Left renal cortex interstitium (tissue), 4 donors: Measurements from ENCODE around the gene ARFIP2. TPM values are rescaled to one million over a fixed set of nuclear protein-coding genes. Genes with fewer than 3 reads are reported as not detected.
"Not testable (repeated sequence)": the region's sequence is repeated elsewhere in the genome, so short reads cannot be mapped to it uniquely, and the experiment has no call there.

ENCODE experiments used
- DNase-seq, 4 donors: peaks; one replicate each; pipeline ENCODE4 v3.0.0-alpha.2; 2013; ENCODE audit warnings: low read depth in 4 of 4, low spot score in 2 of 4, missing footprints in 1 of 4
- polyA plus RNA-seq, 4 donors: library from polyadenylated mRNA; unstranded; fragments of 120-200 nt; gene quantifications; one replicate each; pipeline ENCODE4 v1.2.1, GENCODE V29; 2013; ENCODE audit not compliant: insufficient read length in 4 of 4

Gene ARFIP2, protein sequence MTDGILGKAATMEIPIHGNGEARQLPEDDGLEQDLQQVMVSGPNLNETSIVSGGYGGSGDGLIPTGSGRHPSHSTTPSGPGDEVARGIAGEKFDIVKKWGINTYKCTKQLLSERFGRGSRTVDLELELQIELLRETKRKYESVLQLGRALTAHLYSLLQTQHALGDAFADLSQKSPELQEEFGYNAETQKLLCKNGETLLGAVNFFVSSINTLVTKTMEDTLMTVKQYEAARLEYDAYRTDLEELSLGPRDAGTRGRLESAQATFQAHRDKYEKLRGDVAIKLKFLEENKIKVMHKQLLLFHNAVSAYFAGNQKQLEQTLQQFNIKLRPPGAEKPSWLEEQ
- 10 to 100 TPM; 60.4 to 84.0 (median 70.5) TPM for polyA plus RNA-seq

DNA sequence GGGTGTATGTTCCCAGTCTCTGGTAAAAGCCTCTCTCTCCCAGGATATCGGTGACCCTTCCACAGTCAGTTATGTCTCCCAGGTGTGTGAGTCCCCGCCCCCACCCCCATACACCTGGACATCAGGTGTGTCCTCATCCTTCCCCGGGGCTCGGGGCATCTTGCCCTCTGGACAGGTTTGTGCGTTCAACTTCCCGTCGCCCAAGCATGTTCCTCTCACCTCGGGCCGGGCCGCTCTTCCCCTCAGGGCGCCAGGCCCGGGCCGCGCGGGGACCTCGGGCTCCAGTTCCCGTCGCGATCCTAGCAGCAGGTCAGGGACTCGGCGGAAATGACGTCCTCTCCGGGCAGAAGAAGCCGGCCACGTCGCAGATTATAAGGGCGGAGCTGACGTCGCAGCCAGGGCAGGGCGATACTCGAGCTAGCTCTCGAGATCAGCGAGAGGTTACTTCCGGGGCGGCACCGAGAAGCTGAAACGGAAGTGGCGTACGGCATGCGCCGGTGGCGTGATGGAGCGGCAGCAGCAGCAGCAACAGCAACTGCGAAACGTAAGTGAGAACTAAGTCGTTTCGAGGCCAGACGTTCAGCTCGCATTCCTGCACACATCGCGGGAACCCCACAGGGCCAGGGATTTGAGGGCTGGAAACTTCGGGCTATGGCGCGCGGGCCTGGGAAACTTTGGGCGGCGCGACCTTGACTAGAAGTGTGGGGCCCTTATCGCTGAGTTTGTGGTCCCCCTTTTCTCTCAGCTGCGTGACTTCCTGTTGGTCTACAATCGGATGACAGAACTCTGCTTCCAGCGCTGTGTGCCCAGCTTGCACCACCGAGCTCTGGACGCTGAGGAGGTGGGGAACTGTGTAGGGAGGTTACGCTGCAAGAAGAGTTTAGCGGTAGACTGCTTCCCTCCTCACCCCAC is at the start of gene ARFIP2, which contains the start of gene TIMM10B:
ARFIP2 (minus strand) TSS at position 320 of the 912 bp plus-strand sequence. CDS start 910 bp downstream, outside the sequence.
TIMM10B (plus strand) TSS at position 490 of the 912 bp plus-strand sequence; CDS start at position 506, 16 bp downstream.
- DNase-seq, result peak; percentile 89 to 96 (median 92)

DNA sequence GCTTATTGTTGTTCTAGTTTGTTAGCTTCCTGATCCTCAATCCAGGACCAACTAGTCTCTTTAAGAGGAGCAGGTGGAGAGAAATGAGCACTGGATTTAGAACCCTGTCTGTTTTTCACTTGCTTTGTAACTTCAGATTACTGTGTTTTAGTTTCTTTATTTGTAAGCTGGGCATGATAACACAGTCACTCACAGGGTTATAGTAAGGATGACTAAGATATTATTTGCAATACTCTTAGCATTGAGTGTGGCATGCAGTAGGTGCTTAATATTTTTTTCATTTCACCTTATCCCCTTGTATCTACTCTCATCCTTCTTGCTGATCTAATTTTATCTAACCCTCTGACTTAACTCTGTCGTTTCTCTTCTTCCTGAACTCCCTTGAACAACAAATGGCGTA is 49.7 kb upstream of the ARFIP2 start:
- DNase-seq, result no peak

DNA sequence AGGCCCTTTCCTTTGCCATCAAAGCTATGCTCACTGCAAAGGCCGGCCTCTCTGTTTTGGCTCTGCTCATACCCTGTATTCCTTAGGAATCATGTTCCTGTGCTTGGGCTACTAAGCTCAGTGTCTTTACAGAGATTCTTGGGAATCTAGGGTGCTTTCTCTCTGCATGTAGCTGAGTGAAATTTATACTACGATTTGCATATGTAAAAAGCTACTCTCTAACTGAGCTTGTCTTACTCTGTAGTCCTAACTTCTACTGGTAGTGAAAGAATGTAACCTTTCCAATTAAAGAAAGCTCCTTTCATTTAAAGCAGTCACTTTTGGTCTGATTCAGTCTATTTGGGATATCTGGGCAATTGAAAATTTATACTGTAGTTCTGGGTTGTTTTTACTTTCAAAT is 48.1 kb upstream of the ARFIP2 start:
- DNase-seq, result no peak

DNA sequence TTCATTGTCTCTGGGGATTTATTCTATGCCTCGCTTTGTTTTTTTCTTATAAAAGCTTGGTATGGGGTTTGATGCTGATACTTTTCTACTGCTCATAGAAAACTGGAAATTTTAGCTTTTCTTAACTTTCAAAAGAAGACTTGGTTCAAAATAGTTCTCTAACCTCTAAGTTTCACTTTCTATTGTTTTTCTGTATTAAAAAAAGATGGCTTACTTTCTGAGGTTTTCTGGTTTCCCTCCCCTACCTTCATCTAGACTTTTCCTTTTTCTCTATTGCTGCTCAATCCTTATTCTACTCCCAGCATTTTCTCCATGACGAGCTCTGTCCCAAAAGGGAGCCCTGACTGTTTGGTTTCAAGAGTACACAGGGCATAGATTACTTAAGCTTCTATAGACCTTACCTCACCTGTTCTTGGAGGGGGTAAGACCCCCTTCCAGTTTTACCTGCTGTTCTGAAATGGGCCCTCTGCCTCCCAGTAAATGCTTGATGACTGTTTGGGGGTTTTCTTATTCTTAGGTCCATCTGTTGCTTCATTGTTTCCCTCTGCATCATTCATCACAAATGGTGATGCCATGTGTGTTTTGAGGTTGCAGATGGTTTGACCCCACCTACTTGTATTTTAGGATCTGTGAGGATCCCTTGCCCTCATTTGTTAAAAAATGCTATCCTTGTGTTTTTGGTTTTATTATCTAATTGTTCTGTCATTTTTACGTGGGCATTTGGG is 45.4 kb upstream of the ARFIP2 start:
- no peak for DNase-seq

DNA sequence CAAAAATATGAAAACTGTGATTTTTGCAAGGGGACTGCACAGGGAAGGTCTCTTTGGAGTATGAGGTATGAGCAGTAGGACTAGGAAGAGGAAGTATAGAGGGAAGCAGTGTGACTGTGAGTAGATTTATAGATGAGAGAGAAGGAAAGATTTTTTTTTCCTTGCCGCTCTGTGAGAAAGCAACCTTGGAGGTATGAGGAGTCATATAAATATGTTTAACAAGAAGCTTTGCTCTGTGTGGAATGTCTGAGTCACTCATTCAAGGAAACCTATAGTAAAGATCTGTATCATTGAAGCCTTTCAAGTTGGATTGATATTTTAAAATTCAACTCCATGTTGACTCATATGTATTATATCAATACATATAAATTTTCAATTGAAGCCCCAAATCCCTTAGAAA is 42.1 kb upstream of the ARFIP2 start:
- DNase-seq, result no peak

DNA sequence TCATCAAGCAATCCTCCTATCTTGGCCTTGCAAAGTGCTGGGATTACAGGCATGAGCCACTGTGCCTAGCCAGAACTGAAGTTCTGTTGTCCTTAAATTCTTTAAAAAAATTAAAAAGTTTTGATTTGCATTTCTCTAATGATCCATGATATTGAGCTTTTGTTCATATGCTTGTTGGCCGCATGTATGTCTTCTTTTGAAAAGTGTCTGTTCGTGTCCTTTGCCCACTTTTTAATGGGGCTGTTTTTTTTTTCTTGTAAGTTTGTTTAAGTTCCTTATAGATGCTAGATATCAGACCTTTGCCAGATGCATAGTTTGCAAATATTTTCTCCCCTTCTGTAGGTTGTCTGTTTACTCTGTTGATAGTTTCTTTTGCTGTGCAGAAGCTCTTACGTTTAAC is 40.8 kb upstream of the ARFIP2 start:
- not testable (repeated sequence) for DNase-seq

DNA sequence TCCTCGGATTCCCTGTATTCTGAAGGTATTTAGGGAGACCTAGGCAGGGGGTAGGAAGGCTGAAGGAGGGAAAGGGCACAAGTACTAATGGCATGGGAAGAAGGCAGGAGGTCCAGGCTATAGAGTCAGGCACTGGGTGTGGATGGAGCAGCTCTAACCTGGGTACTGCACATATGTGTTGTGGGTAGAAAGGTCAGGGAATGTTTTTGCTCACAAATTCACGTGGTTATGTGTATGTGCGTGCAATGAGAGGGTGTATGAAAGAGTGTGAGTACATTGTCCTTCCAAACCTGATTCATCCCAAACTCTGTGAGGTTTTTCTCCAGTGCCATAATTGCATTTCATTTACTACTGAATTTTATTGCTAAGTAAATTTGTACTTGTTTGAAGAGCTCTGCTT is 39.1 kb upstream of the ARFIP2 start:
- no peak for DNase-seq

DNA sequence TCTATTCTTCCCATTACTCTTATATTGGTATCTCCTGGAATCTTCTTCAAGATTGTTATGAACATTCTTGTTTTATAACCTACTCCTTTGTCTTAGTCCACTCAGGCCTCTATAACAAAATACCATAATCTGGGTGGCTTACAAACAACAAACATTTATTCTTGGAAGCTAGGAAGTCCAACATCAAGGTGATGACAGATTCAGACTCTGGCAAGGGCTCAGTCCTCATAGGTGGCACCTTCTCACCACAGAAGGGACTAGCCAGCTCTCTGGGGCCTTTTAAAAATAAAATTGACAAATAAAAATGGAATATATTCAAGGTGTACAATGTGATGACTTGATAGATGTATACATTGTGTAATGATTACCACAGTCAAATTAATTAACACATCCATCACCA is 35.7 kb upstream of the ARFIP2 start:
- no peak for DNase-seq

DNA sequence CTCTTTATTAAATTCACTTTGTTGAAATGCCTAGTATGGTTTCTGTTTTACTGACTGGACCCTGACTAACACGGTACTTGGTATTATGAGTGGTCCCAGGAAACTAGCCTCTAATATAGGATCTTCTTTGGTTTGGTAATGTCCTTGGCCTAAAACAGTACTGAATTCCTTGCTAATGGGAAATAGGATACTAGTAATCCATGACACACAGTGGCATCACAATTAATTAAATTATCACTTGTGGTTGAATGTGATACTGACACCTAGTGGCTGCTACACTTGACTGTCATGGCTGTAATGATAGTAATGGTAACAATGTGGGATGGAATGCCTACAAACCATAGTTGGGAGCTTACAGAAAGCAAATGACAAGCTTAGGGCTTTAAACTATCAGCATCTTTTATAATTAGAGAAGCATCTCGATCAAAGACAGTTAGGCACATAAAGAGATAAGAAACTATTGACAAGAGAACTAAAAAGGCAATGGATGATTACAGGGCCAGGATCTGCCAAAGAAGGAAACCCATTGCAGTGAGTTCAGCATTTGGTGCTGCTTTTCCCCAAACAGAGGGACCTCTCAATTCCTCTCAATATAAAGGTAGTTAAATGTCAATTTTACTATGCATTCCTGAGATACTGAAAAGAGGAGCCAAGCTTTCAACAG is 24.6 kb upstream of the ARFIP2 start:
- peak in 1 of 4 donors; percentile 29 for DNase-seq

DNA sequence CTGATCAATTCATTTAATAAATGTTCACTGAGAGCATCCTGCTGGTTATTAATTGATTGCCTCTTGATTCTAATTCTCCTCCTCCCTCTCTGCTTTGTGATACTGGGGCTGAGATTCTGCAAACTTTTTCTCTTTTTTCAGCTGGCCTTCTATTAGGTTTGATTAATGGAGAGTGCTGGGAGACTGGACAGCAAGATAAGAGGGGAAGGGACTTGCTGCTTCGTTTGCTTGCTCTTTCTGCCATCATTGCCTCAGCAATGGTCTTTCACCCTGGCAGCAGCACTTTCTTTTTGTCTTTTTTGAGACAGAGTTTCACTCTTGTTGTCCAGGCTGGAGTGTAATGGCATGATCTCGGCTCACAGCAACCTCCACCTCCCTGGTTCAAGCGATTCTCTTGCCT is 23.0 kb upstream of the ARFIP2 start:
- DNase-seq, result no peak

DNA sequence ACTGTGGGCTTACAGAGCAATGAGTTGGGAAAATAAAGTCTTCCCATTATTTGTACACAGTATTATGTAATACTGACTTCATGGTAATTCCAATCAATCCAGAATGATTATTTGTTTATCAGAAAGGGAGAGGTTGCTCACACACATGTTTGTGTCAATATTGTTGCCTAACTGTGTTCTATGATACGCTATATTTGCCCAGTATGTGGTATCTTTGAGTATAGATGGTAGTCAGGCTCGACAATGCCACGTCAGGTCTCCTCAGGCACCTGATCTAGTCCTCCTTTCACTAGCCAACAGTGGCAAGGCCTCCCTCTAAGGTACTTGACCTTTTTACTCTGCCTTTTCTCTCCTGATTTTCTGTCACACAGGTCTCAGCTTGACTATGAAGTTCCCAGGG is 21.3 kb upstream of the ARFIP2 start:
- no peak for DNase-seq

DNA sequence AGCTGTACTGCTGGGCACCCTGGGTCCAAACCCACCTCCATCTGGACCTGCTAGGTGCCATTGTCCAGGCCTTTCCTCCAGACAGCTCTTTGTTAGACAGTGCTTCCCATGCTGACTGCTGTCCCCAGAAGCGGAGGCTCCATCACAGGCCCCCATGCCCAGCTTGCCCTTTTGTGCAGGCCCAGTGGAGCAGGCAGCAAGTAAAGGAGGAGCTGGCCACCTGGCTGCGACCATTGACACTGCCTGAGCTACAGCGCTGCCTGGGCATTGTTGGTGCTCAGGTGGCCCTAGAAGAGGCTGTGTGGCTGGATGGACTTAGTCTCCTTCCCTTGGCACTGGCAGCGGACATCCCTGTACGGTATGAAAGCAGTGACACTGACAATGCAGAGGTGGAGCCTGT is 17.4 kb upstream of the ARFIP2 start:
- no peak for DNase-seq

DNA sequence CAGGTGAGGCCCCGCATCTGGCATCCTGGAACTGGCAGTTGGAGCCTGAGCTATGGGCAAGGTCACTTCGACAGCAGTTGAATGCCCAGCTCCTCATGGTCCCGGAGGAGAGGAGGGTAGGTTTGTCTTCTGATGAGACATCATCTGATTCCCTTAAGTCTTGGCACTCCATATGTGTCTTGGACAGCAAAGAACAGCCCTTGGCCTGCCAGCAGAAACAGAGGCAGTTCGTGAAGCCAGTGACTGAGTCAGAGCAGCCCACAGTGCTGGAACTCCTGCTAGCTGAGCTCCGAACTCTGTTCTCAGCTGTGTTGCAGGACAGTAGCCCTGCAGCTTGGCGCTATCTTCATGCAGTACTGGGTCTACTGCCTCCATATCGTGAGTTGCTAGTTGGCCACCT is 17.0 kb upstream of the ARFIP2 start:
- DNase-seq, result no peak

DNA sequence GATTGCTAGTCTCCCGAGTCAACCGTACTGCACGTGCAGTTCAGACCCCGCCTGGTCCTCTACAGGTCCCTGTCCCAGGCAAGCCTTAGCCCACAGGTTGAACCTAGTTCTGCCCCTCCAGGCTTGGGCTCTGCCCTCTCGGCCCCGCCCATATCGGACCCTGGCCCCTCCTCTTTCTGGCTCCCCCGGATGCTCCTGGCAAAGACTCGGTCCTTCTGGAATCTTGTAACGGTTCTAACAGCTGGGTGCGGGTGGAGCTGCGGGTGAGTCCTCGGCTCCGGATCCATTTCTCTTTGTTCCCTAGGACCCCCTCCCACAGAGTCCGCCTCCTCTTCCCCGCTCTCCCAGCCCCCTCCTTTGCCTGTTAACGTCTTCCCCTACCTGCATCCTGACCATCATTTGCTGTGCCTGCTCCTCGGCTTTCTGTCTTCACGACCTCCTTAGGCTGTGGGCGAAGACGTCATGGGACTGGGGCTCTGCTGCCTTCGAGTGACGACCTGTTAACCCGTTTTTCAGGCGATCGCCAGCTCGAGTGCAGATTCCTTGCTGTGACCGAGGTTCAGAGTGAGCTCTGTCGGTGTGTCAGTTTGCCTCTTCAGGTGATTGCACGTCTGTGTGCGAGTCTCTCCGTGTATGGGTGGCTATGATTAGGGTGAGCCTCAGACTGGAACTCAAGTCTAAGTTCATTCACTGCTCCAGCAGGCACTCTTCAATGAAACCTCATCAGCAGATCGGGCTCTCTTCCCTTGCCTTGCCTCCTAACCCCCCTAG is 16.1 kb upstream of the ARFIP2 start, which contains the start of gene DNHD1:
DNHD1 (plus strand) TSS at position 212 of the 771 bp plus-strand sequence. CDS start 936 bp downstream, outside the sequence.
- no peak for DNase-seq

DNA sequence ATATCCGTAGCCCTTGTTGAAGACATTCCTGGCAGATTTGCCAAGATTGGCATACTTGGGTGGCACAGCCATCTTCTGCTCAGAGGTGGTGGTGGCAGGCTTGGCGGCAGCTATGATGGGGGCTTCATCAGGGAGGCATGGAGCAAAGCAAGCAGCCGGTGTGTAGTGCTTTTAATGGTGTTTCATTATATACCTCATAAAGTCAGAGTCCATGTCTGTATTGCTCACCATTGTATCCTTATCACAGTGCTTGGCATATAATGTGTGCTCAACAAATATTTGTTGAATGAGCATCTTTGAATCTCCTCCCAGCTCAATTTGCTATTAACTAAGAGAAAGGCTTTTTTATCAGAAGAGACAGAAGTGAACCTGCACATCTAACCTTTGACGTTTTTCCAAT is 8.2 kb upstream of the ARFIP2 start:
- DNase-seq, result no peak

DNA sequence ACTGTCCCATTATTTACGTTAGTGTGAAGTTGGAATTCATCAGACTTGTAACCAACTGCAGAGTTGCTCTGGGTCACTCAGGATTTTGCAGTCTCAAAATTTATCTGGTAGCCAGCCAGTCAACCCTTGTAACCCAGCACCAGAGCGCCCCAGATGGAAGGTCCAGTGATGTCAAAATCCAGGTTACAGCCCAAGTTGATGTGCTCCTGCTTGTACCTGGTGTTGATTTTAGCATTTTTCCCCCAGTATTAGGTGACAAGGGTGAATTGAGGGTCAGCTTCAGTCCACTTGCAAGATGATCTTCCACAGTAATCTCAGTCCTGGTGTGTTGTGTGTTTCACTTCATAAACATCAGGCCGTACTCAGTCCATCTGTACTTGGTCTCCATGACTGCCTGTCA is 7.7 kb upstream of the ARFIP2 start:
- no peak for DNase-seq

DNA sequence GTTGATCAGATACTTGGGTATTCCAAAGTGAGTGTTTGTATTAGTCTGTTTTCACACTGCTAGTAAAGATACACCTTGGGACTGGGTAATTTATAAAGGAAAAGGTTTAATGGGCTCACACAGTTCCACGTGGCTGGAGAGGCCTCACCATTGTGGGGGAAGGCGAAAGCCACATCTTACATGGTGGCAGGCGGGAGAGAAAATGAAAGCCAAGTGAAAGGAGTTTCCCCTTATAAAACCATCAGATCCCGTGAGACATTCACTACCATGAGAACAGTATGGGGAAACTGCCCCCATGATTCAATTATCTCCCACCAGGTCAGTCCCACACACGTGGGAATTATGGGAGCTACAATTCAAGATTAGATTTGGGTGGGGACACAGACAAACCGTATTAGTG is 7.2 kb upstream of the ARFIP2 start:
- DNase-seq, result no peak

DNA sequence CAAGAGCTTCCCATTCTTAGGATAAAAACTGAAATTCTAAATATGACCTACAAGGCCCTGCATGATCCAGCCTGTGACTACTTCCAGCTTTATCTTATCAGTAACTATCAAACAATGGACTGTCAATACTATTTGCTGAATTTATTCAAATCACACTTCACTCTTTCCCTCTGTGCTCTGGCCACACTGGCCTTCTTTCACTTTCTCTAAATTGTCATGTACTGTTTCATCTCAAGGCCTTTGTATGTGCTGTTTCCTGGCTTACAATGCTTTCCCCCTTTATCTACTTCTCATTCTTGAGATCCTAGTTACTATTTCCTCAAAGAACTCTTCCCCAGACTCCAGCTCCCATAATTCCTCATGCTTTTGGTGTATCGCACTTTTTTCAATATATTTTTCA is 5.8 kb upstream of the ARFIP2 start:
- DNase-seq, result no peak

DNA sequence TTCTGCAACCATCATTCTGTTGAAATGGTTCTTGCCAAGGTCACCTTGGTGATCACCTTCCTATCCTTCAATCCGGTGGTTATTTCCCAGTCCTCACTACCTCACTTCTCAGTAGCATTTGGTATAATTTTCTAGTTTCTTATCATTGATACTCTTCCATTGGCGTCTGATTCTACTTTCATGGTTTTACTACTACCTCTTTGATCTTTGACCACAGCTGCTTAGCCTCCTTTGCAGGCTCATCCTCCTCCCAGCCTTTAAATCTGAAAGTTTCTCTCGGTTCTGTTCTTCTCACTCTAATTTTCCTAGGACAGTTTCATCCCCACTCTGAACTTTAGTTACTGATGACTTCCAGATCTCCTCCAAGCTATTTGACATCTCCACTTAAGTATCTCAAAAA is 5.1 kb upstream of the ARFIP2 start:
- DNase-seq, result no peak

DNA sequence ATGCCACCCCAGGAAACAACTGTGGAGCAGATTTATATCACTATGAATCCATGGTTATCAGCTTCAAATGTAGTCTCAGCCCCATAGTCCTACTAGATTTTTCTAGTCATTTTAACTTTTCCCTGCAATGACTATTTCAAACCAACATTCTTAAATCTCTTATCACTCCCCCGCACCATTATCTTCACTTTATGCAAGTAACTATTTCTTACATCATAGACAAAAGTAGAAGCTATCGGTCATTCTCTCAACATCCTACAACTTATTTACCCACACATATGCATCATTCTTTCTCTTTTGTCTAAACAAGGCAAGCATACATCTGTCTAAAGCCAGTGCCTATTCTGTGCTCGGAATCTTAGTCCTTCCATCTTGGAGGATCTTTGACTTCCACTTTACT is 4.5 kb upstream of the ARFIP2 start:
- no peak for DNase-seq
